ENCODE measurements around the gene VCL. TPM values are rescaled to one million over a fixed set of nuclear protein-coding genes. Genes with fewer than 3 reads are reported as not detected.
"Not testable (repeated sequence)": the region's sequence is repeated elsewhere in the genome, so short reads cannot be mapped to it uniquely, and the experiment has no call there.

The VCL gene
- polyA plus RNA-seq, 1 donor, result 138 TPM

GRCh38 chr10:74039561-74040145, 41.7 kb downstream of the VCL start:
- DNase-seq (ENCODE audit: low read depth), result no peak

GRCh38 chr10:74040200-74041126, 42.5 kb downstream of the VCL start:
- no peak for DNase-seq (ENCODE audit: low read depth)

GRCh38 chr10:74044419-74044818, 46.5 kb downstream of the VCL start:
- no peak for DNase-seq (ENCODE audit: low read depth)

GRCh38 chr10:74047304-74047703, 49.4 kb downstream of the VCL start:
- peak; percentile 60 for DNase-seq (ENCODE audit: low read depth)

- DNase-seq (ENCODE audit: low read depth), result no peak
Measured at GRCh38 chr10:74047871-74048270, 50.0 kb downstream of the VCL start.

- no peak for DNase-seq (ENCODE audit: low read depth)
Measured at GRCh38 chr10:74048433-74048832, 50.5 kb downstream of the VCL start.

GRCh38 chr10:74049955-74050354, 52.0 kb downstream of the VCL start:
- no peak for DNase-seq (ENCODE audit: low read depth)

- DNase-seq (ENCODE audit: low read depth), result no peak
Measured at GRCh38 chr10:74050653-74051052, 52.7 kb downstream of the VCL start.

GRCh38 chr10:74051736-74052342, 53.9 kb downstream of the VCL start:
- no peak for DNase-seq (ENCODE audit: low read depth)

- no peak for DNase-seq (ENCODE audit: low read depth)
Measured at GRCh38 chr10:74052994-74053393, 55.1 kb downstream of the VCL start.

GRCh38 chr10:74055383-74056049, 57.6 kb downstream of the VCL start:
- no peak for DNase-seq (ENCODE audit: low read depth)

- no peak for DNase-seq (ENCODE audit: low read depth)
Measured at GRCh38 chr10:74056050-74056818, 58.3 kb downstream of the VCL start.

- no peak for DNase-seq (ENCODE audit: low read depth)
Measured at GRCh38 chr10:74058071-74058470, 60.2 kb downstream of the VCL start.

- DNase-seq (ENCODE audit: low read depth), result no peak
Measured at GRCh38 chr10:74058658-74059057, 60.7 kb downstream of the VCL start.

- peak; percentile 63 for DNase-seq (ENCODE audit: low read depth)
Measured at GRCh38 chr10:74061104-74061503, 63.2 kb downstream of the VCL start.

GRCh38 chr10:74061978-74062377, 64.1 kb downstream of the VCL start:
- not testable (repeated sequence) for DNase-seq (ENCODE audit: low read depth)

GRCh38 chr10:74063256-74063655, 65.3 kb downstream of the VCL start:
- no peak for DNase-seq (ENCODE audit: low read depth)

- DNase-seq (ENCODE audit: low read depth), result no peak
Measured at GRCh38 chr10:74067373-74068352, 69.7 kb downstream of the VCL start.

- DNase-seq (ENCODE audit: low read depth), result no peak
Measured at GRCh38 chr10:74071157-74071556, 73.2 kb downstream of the VCL start.

- no peak for DNase-seq (ENCODE audit: low read depth)
Measured at GRCh38 chr10:74072503-74072902, 74.6 kb downstream of the VCL start.
